Neural progenitor cell (in vitro differentiated cells): ENCODE data around the gene SFPQ. TPM values are rescaled to one million over a fixed set of nuclear protein-coding genes. Genes with fewer than 3 reads are reported as not detected.

ENCODE experiments used
- DNase-seq: peaks from one replicate; pipeline ENCODE4 v3.0.0-alpha.2; 2016; ENCODE audit warnings: low spot score
- H2AFZ ChIP-seq: fragments of 200-600 bp; sonication (generic); replicated peaks from 2 replicates; pipeline ENCODE4 v1.6.1; 2016; ENCODE audit warnings: antibody characterized with exemption
- H3F3A ChIP-seq: fragments of 200-600 bp; sonication (generic); 2 replicates; pipeline ENCODE4 v1.6.1; 2016; ENCODE audit warnings: antibody characterized with exemption, low read depth
- H3K27ac ChIP-seq: fragments of 200-600 bp; sonication (generic); 2 replicates; pipeline ENCODE4 v1.5.1; 2016; ENCODE audit warnings: mild to moderate bottlenecking
- H3K27me3 ChIP-seq: fragments of 200-600 bp; sonication (generic); 2 replicates; pipeline ENCODE4 v1.6.1; 2016; ENCODE audit warnings: mild to moderate bottlenecking, moderate library complexity
- H3K36me3 ChIP-seq: fragments of 200-600 bp; sonication (generic); 2 replicates; pipeline ENCODE4 v1.5.1; 2016
- H3K4me1 ChIP-seq: fragments of 200-600 bp; sonication (generic); 2 replicates; pipeline ENCODE4 v1.6.1; 2016; ENCODE audit warnings: mixed run types
- H3K4me2 ChIP-seq: fragments of 200-600 bp; sonication (generic); 2 replicates; pipeline ENCODE4 v1.6.1; 2016
- H3K4me3 ChIP-seq: fragments of 200-600 bp; sonication (generic); 2 replicates; pipeline ENCODE4 v1.5.1; 2016
- H3K79me2 ChIP-seq: fragments of 200-600 bp; sonication (generic); 2 replicates; pipeline ENCODE4 v1.6.1; 2016; ENCODE audit warnings: low read depth
- H3K9ac ChIP-seq: fragments of 200-600 bp; sonication (generic); 2 replicates; pipeline ENCODE4 v1.6.1; 2016
- H3K9me3 ChIP-seq: fragments of 200-600 bp; sonication (generic); 2 replicates; pipeline ENCODE4 v1.5.1; 2016; ENCODE audit warnings: low read depth
- H4K20me1 ChIP-seq: fragments of 200-600 bp; sonication (generic); 2 replicates; pipeline ENCODE4 v1.6.1; 2016; ENCODE audit warnings: low read depth
- H3K27ac Mint-ChIP-seq: 3 replicates; pipeline ENCODE4 v1.8.0; 2021; ENCODE audit warnings: mixed read lengths
- H3K27me3 Mint-ChIP-seq: 2 replicates; pipeline ENCODE4 v1.8.0; 2022; ENCODE audit warnings: low read depth, mild to moderate bottlenecking, inconsistent platforms, moderate library complexity, mixed read lengths; ENCODE audit not compliant: insufficient read depth
- H3K36me3 Mint-ChIP-seq: 3 replicates; pipeline ENCODE4 v1.8.0; 2021; ENCODE audit warnings: mixed read lengths
- H3K4me1 Mint-ChIP-seq: 3 replicates; pipeline ENCODE4 v1.8.0; 2021; ENCODE audit warnings: mixed read lengths
- H3K4me3 Mint-ChIP-seq: 3 replicates; pipeline ENCODE4 v1.8.0; 2021; ENCODE audit warnings: mild to moderate bottlenecking, moderate library complexity, mixed read lengths
- H3K9me3 Mint-ChIP-seq: 3 replicates; pipeline ENCODE4 v1.8.0; 2020; ENCODE audit warnings: mixed read lengths
- CTCF ChIP-seq: fragments of 200-600 bp; sonication (generic); IDR thresholded peaks from 2 replicates; pipeline ENCODE4 v1.5.1; 2017; ENCODE audit warnings: antibody characterized with exemption, mild to moderate bottlenecking
- EZH2 ChIP-seq: fragments of 200-600 bp; sonication (generic); IDR thresholded peaks from 2 replicates; pipeline ENCODE4 v1.6.1; 2017; ENCODE audit warnings: antibody characterized with exemption, mild to moderate bottlenecking, moderate library complexity
- EZH2phosphoT487 ChIP-seq: fragments of 200-600 bp; sonication (generic); IDR thresholded peaks from 2 replicates; pipeline ENCODE4 v1.6.1; 2017; ENCODE audit warnings: antibody characterized with exemption
- total RNA-seq: library from RNA; depleted of rRNA; stranded (reverse); fragments of >200 nt; gene quantifications from 2 replicates; pipeline ENCODE4 v1.2.3, GENCODE V29; 2015; ENCODE audit warnings: low replicate concordance

Gene SFPQ
- total RNA-seq, 1 donor from 2014 or later, result 438 TPM

GRCh38 chr1:35201631-35202030, 8.7 kb upstream of the SFPQ start:
- no peak overlapping the region for H3K4me2 ChIP-seq
- Mint-ChIP-seq H3K27me3 (peaks cover 9% of the 10 kb centered on the region), H3K27ac (no peak overlapping the region), H3K4me1 (peaks cover 7% of the 10 kb centered on the region), H3K9me3 (no peaks in the 10 kb centered on the region), H3K4me3 (no peak overlapping the region), H3K36me3 (no peaks in the 10 kb centered on the region)
- no peaks in the 10 kb centered on the region for H3K79me2 ChIP-seq
- H2AFZ ChIP-seq, result peak overlapping the region; percentile 68
- H3K27me3 ChIP-seq, result no peaks in the 10 kb centered on the region
- H3K9ac ChIP-seq, result no peak overlapping the region
- H3K9me3 ChIP-seq, result no peaks in the 10 kb centered on the region
- no peak overlapping the region for H3K4me3 ChIP-seq
- H3K36me3 ChIP-seq, result no peaks in the 10 kb centered on the region
- peaks cover 5% of the 10 kb centered on the region for H3K4me1 ChIP-seq
- no peaks in the 10 kb centered on the region for H4K20me1 ChIP-seq
- DNase-seq, result no peak
- no peak overlapping the region for H3K27ac ChIP-seq
- TF ChIP-seq CTCF (no peak), EZH2phosphoT487 (no peak), EZH2 (no peak)
- H3F3A ChIP-seq, result no peaks in the 10 kb centered on the region

- peak; percentile 54 for TF ChIP-seq CTCF
- TF ChIP-seq EZH2phosphoT487, result no peak
- peak overlapping the region; percentile 91 for H3K4me2 ChIP-seq
- H2AFZ ChIP-seq, result no peak overlapping the region
- peaks cover 58% of the 10 kb centered on the region for H3K79me2 ChIP-seq
- H4K20me1 ChIP-seq, result peaks cover 46% of the 10 kb centered on the region
- no peaks in the 10 kb centered on the region for H3K9me3 Mint-ChIP-seq
- peak overlapping the region; percentile 95 for H3K27ac ChIP-seq
- peaks cover 42% of the 10 kb centered on the region for H3K36me3 ChIP-seq
- H3K36me3 Mint-ChIP-seq, result peaks cover 46% of the 10 kb centered on the region
- H3K4me3 Mint-ChIP-seq, result peak overlapping the region; percentile 96
- no peaks in the 10 kb centered on the region for H3K27me3 ChIP-seq
- peaks cover 47% of the 10 kb centered on the region for H3K4me1 Mint-ChIP-seq
- H3F3A ChIP-seq, result peaks cover 45% of the 10 kb centered on the region
- no peaks in the 10 kb centered on the region for H3K9me3 ChIP-seq
- H3K27me3 Mint-ChIP-seq, result peaks cover 4% of the 10 kb centered on the region
- H3K9ac ChIP-seq, result peak overlapping the region; percentile 100
- H3K27ac Mint-ChIP-seq, result peak overlapping the region; percentile 97
- DNase-seq, result peak; percentile 95
- peak overlapping the region; percentile 98 for H3K4me3 ChIP-seq
- H3K4me1 ChIP-seq, result peaks cover 27% of the 10 kb centered on the region
Measured at GRCh38 chr1:35192056-35192852, 691 bp downstream of the SFPQ start.

- H3K27me3 ChIP-seq, result no peaks in the 10 kb centered on the region
Measured at GRCh38 chr1:35191429-35192055, 1.4 kb downstream of the SFPQ start.

More at GRCh38 chr1:35191429-35192055, 1.4 kb downstream of the SFPQ start:
- H3K4me3 ChIP-seq, result peak overlapping the region; percentile 98
- peaks cover 52% of the 10 kb centered on the region for H3F3A ChIP-seq
- Mint-ChIP-seq H3K4me3 (peak overlapping the region; percentile 94), H3K36me3 (peaks cover 50% of the 10 kb centered on the region), H3K27ac (peak overlapping the region; percentile 62), H3K9me3 (no peaks in the 10 kb centered on the region), H3K4me1 (peaks cover 53% of the 10 kb centered on the region), H3K27me3 (peaks cover 4% of the 10 kb centered on the region)
- peaks cover 53% of the 10 kb centered on the region for H4K20me1 ChIP-seq
- no peak overlapping the region for H3K27ac ChIP-seq
- DNase-seq, result no peak
- no peaks in the 10 kb centered on the region for H3K9me3 ChIP-seq
- peak overlapping the region; percentile 100 for H3K9ac ChIP-seq
- TF ChIP-seq CTCF (no peak), EZH2phosphoT487 (no peak), EZH2 (no peak)
- H3K36me3 ChIP-seq, result peaks cover 49% of the 10 kb centered on the region
- peak overlapping the region; percentile 91 for H3K4me2 ChIP-seq
- H3K4me1 ChIP-seq, result peaks cover 31% of the 10 kb centered on the region
- H2AFZ ChIP-seq, result no peak overlapping the region
- peaks cover 65% of the 10 kb centered on the region for H3K79me2 ChIP-seq
